Measurements from ENCODE around the gene PAX7. TPM values are rescaled to one million over a fixed set of nuclear protein-coding genes. Genes with fewer than 3 reads are reported as not detected.

The PAX7 gene
- total RNA-seq, 1 donor from 2014 or later = 0.05 TPM

GRCh38 chr1:18789246-18789645 lies 158.6 kb downstream of the PAX7 start:
- peaks cover 58% of the 10 kb centered on the region for H3K27me3 Mint-ChIP-seq (ENCODE audit: low read depth, unreplicated experiment)
- H3K27ac Mint-ChIP-seq (ENCODE audit: unreplicated experiment) = no peak overlapping the region
- Histone ChIP-seq H3K36me3 (ENCODE audit: insufficient read depth, low read length) (no peaks in the 10 kb centered on the region), H3K27ac (ENCODE audit: low read depth, low read length) (no peak overlapping the region), H3K79me2 (ENCODE audit: insufficient read depth, low read length) (no peaks in the 10 kb centered on the region), H4K20me1 (ENCODE audit: insufficient read depth, low read length) (no peaks in the 10 kb centered on the region), H2AFZ (ENCODE audit: low read depth, low read length) (no peak overlapping the region), H3K4me2 (ENCODE audit: low read length) (no peak overlapping the region), H3K4me3 (ENCODE audit: insufficient read depth, low read depth, low read length) (no peak overlapping the region), H3K27me3 (ENCODE audit: insufficient read depth, low read length) (peaks cover 16% of the 10 kb centered on the region), H3K4me1 (ENCODE audit: insufficient read depth, low read length) (no peaks in the 10 kb centered on the region), H3K9me3 (ENCODE audit: insufficient read depth, low read depth, low read length) (no peaks in the 10 kb centered on the region), H3K9ac (ENCODE audit: low read length) (no peak overlapping the region)
- TF ChIP-seq CTCF (IDR thresholded peaks at IDR 0.05; ENCODE audit: insufficient read depth, low read depth, low read length) (no peak), EZH2 (IDR thresholded peaks at IDR 0.05; ENCODE audit: insufficient read depth, low read length) (no peak)
- DNase-seq (ENCODE audit: low read depth) (no peak), FAIRE-seq (no peak)
- H3K4me1 Mint-ChIP-seq (ENCODE audit: low read depth, unreplicated experiment) = no peaks in the 10 kb centered on the region
- H3K9me3 Mint-ChIP-seq (ENCODE audit: unreplicated experiment) = no peaks in the 10 kb centered on the region
- H3K4me3 Mint-ChIP-seq (ENCODE audit: unreplicated experiment) = no peak overlapping the region
- peaks cover 2% of the 10 kb centered on the region for H3K36me3 Mint-ChIP-seq (ENCODE audit: low read depth, unreplicated experiment)

GRCh38 chr1:18792747-18793146 lies 162.1 kb downstream of the PAX7 start:
- DNase-seq (ENCODE audit: low read depth) = no peak
- Histone ChIP-seq H3K36me3 (ENCODE audit: insufficient read depth, low read length) (no peaks in the 10 kb centered on the region), H3K9ac (ENCODE audit: low read length) (no peak overlapping the region), H3K4me3 (ENCODE audit: insufficient read depth, low read depth, low read length) (no peak overlapping the region), H3K4me2 (ENCODE audit: low read length) (no peak overlapping the region), H4K20me1 (ENCODE audit: insufficient read depth, low read length) (no peaks in the 10 kb centered on the region), H3K9me3 (ENCODE audit: insufficient read depth, low read depth, low read length) (no peaks in the 10 kb centered on the region), H2AFZ (ENCODE audit: low read depth, low read length) (no peak overlapping the region), H3K79me2 (ENCODE audit: insufficient read depth, low read length) (no peaks in the 10 kb centered on the region), H3K27me3 (ENCODE audit: insufficient read depth, low read length) (no peaks in the 10 kb centered on the region), H3K27ac (ENCODE audit: low read depth, low read length) (no peak overlapping the region), H3K4me1 (ENCODE audit: insufficient read depth, low read length) (no peaks in the 10 kb centered on the region)
- H3K36me3 Mint-ChIP-seq (ENCODE audit: low read depth, unreplicated experiment) = peaks cover 2% of the 10 kb centered on the region
- no peak overlapping the region for H3K4me3 Mint-ChIP-seq (ENCODE audit: unreplicated experiment)
- no peak for FAIRE-seq
- H3K27ac Mint-ChIP-seq (ENCODE audit: unreplicated experiment) = no peak overlapping the region
- no peaks in the 10 kb centered on the region for H3K9me3 Mint-ChIP-seq (ENCODE audit: unreplicated experiment)
- H3K27me3 Mint-ChIP-seq (ENCODE audit: low read depth, unreplicated experiment) = peaks cover 68% of the 10 kb centered on the region
- no peaks in the 10 kb centered on the region for H3K4me1 Mint-ChIP-seq (ENCODE audit: low read depth, unreplicated experiment)
- TF ChIP-seq CTCF (IDR thresholded peaks at IDR 0.05; ENCODE audit: insufficient read depth, low read depth, low read length) = no peak
- TF ChIP-seq EZH2 (IDR thresholded peaks at IDR 0.05; ENCODE audit: insufficient read depth, low read length) = no peak

- DNase-seq (ENCODE audit: low read depth) = no peak
- Histone ChIP-seq H2AFZ (ENCODE audit: low read depth, low read length) (no peak overlapping the region), H3K27ac (ENCODE audit: low read depth, low read length) (no peak overlapping the region), H3K36me3 (ENCODE audit: insufficient read depth, low read length) (no peaks in the 10 kb centered on the region), H3K4me3 (ENCODE audit: insufficient read depth, low read depth, low read length) (no peak overlapping the region), H3K79me2 (ENCODE audit: insufficient read depth, low read length) (no peaks in the 10 kb centered on the region), H3K4me1 (ENCODE audit: insufficient read depth, low read length) (no peaks in the 10 kb centered on the region), H4K20me1 (ENCODE audit: insufficient read depth, low read length) (no peaks in the 10 kb centered on the region), H3K4me2 (ENCODE audit: low read length) (no peak overlapping the region), H3K9ac (ENCODE audit: low read length) (no peak overlapping the region), H3K27me3 (ENCODE audit: insufficient read depth, low read length) (no peaks in the 10 kb centered on the region), H3K9me3 (ENCODE audit: insufficient read depth, low read depth, low read length) (no peaks in the 10 kb centered on the region)
- no peak overlapping the region for H3K27ac Mint-ChIP-seq (ENCODE audit: unreplicated experiment)
- peaks cover 2% of the 10 kb centered on the region for H3K36me3 Mint-ChIP-seq (ENCODE audit: low read depth, unreplicated experiment)
- H3K9me3 Mint-ChIP-seq (ENCODE audit: unreplicated experiment) = no peaks in the 10 kb centered on the region
- H3K27me3 Mint-ChIP-seq (ENCODE audit: low read depth, unreplicated experiment) = peaks cover 70% of the 10 kb centered on the region
- FAIRE-seq = no peak
- no peak overlapping the region for H3K4me3 Mint-ChIP-seq (ENCODE audit: unreplicated experiment)
- no peaks in the 10 kb centered on the region for H3K4me1 Mint-ChIP-seq (ENCODE audit: low read depth, unreplicated experiment)
- TF ChIP-seq CTCF (IDR thresholded peaks at IDR 0.05; ENCODE audit: insufficient read depth, low read depth, low read length) (no peak), EZH2 (IDR thresholded peaks at IDR 0.05; ENCODE audit: insufficient read depth, low read length) (no peak)
Observed at GRCh38 chr1:18793164-18793563, 162.5 kb downstream of the PAX7 start.

Data from astrocyte (in vitro differentiated cells and primary cell).